ENCODE results near the gene NCOA3. TPM values are rescaled to one million over a fixed set of nuclear protein-coding genes. Genes with fewer than 3 reads are reported as not detected.

NCOA3 gene
- total and polyA plus RNA-seq, 12 donors = 8.0 to 30.2 (median 21.4) TPM

GRCh38 chr20:47669927-47670890, 168.5 kb downstream of the NCOA3 start:
- intact Hi-C loops (cut with DNase I) = loop anchor here in 3 of 10 donors (10.0 kb wide), 1 partner anchor 115 kb away; the partner anchor contains the start of gene SULF2 (in 3 of the 3)
- 91 to 92% methylated on average over 22 of the region's 22 CpGs for WGBS, 2 donors
- no peak for DNase-seq

GRCh38 chr20:47670913-47671312, 169.2 kb downstream of the NCOA3 start:
- TF ChIP-seq CTCF (IDR thresholded peaks at IDR 0.05) = no peak
- Histone ChIP-seq H3K27me3 (no peaks in the 10 kb centered on the region), H3K9me3 (no peaks in the 10 kb centered on the region), H3K36me3 (peaks cover 0 to 81% (median 4%) of the 10 kb centered on the region in 9 donors), H3K27ac (no peak overlapping the region), H3K4me3 (no peak overlapping the region), H3K4me1 (peaks cover 0 to 4% (median 0%) of the 10 kb centered on the region in 9 donors)
- 77 to 78% methylated on average over 10 of the region's 10 CpGs for WGBS, 2 donors
- intact Hi-C loops (cut with DNase I) = loop anchor here in 3 of 10 donors (10.0 kb wide), 1 partner anchor 114 kb away; the partner anchor contains the start of gene SULF2 (in 3 of the 3)
- DNase-seq (no peak), ATAC-seq (no peak)

More at GRCh38 chr20:47669927-47670890, 168.5 kb downstream of the NCOA3 start:
- Histone ChIP-seq H3K9me3 (no peaks in the 10 kb centered on the region), H3K27ac (no peak overlapping the region), H3K4me1 (peaks cover 0 to 4% (median 0%) of the 10 kb centered on the region in 9 donors), H3K27me3 (no peaks in the 10 kb centered on the region), H3K4me3 (no peak overlapping the region), H3K36me3 (peaks cover 0 to 81% (median 2%) of the 10 kb centered on the region in 9 donors)
- TF ChIP-seq CTCF (IDR thresholded peaks at IDR 0.05) = no peak
- ATAC-seq = no peak

- WGBS, 2 donors = 96 to 98% methylated on average over 15 of the region's 15 CpGs
- intact Hi-C loops (cut with DNase I) = loop anchor here in 3 of 10 donors (10.0 kb wide), 1 partner anchor 113 kb away; the partner anchor contains the start of gene SULF2 (in 3 of the 3)
- Histone ChIP-seq H3K36me3 (peaks cover 0 to 84% (median 4%) of the 10 kb centered on the region in 9 donors), H3K4me1 (peaks cover 0 to 2% (median 0%) of the 10 kb centered on the region in 9 donors), H3K4me3 (no peak overlapping the region), H3K27ac (no peak overlapping the region), H3K27me3 (no peaks in the 10 kb centered on the region), H3K9me3 (no peaks in the 10 kb centered on the region)
- no peak for TF ChIP-seq CTCF (IDR thresholded peaks at IDR 0.05)
- no peak for DNase-seq
- ATAC-seq = no peak
These were observed 170.5 kb downstream of the NCOA3 start for GRCh38 chr20:47672166-47672565.

GRCh38 chr20:47672886-47673670, 171.4 kb downstream of the NCOA3 start:
- no peaks in the 10 kb centered on the region for H3K27me3 ChIP-seq
- H3K27ac ChIP-seq = no peak overlapping the region
- H3K4me3 ChIP-seq = no peak overlapping the region
- no peaks in the 10 kb centered on the region for H3K9me3 ChIP-seq
- TF ChIP-seq CTCF (IDR thresholded peaks at IDR 0.05) = no peak
- DNase-seq (no peak), ATAC-seq (no peak)
- peaks cover 0 to 6% (median 0%) of the 10 kb centered on the region in 9 donors for H3K4me1 ChIP-seq
- peaks cover 0 to 89% (median 4%) of the 10 kb centered on the region in 9 donors for H3K36me3 ChIP-seq
- intact Hi-C loops (cut with DNase I) = loop anchor here in 3 of 10 donors (10.0 kb wide), 1 partner anchor 112 kb away; the partner anchor contains the start of gene SULF2 (in 3 of the 3)
- WGBS, 2 donors = 95 to 96% methylated on average over 16 of the region's 16 CpGs
